HG03175 (cell line): ENCODE results near the gene EPG5.
"Not testable (repeated sequence)": the region's sequence is repeated elsewhere in the genome, so short reads cannot be mapped to it uniquely, and the experiment has no call there.

Experiments
- ATAC-seq: cut with Tn5 transposase; IDR thresholded peaks from one replicate; pipeline ENCODE4 v1.9.1; 2021; ENCODE audit warnings: mild to moderate bottlenecking, moderate library complexity; ENCODE audit not compliant: unreplicated experiment

Gene EPG5

GRCh38 chr18:45967007-45967706 is at the start of gene EPG5:
TSS of gene EPG5 (minus strand) at chr18:45967329. CDS start at chr18:45967239, 90 bp downstream.
- peak; percentile 95 for ATAC-seq

- ATAC-seq = peak; percentile 83
These were observed 46.5 kb upstream of the EPG5 start for GRCh38 chr18:46013484-46014189.

GRCh38 chr18:46010676-46011075 is 43.5 kb upstream of the EPG5 start:
- no peak for ATAC-seq

- ATAC-seq = no peak
These were observed 42.9 kb upstream of the EPG5 start for GRCh38 chr18:46010050-46010449.

- ATAC-seq = no peak
These were observed 42.2 kb upstream of the EPG5 start for GRCh38 chr18:46009125-46009840.

GRCh38 chr18:46008531-46008930 is 41.4 kb upstream of the EPG5 start:
- no peak for ATAC-seq

- ATAC-seq = no peak
These were observed 40.0 kb upstream of the EPG5 start for GRCh38 chr18:46007165-46007564.

GRCh38 chr18:46002934-46003333 is 35.8 kb upstream of the EPG5 start:
- no peak for ATAC-seq

- no peak for ATAC-seq
These were observed 34.8 kb upstream of the EPG5 start for GRCh38 chr18:46001892-46002291.

GRCh38 chr18:46001074-46001473 is 33.9 kb upstream of the EPG5 start:
- ATAC-seq = no peak

GRCh38 chr18:45999536-45999935 is 32.4 kb upstream of the EPG5 start:
- ATAC-seq = no peak

GRCh38 chr18:45998244-45998643 is 31.1 kb upstream of the EPG5 start:
- no peak for ATAC-seq

- ATAC-seq = no peak
These were observed 30.6 kb upstream of the EPG5 start for GRCh38 chr18:45997700-45998151.

GRCh38 chr18:45995461-45995860 is 28.3 kb upstream of the EPG5 start:
- ATAC-seq = no peak

- no peak for ATAC-seq
These were observed 26.3 kb upstream of the EPG5 start for GRCh38 chr18:45993438-45993837.

- ATAC-seq = not testable (repeated sequence)
These were observed 25.4 kb upstream of the EPG5 start for GRCh38 chr18:45992527-45992926.

- no peak for ATAC-seq
These were observed 24.7 kb upstream of the EPG5 start for GRCh38 chr18:45991788-45992187.

GRCh38 chr18:45984546-45985235 is 17.6 kb upstream of the EPG5 start:
- no peak for ATAC-seq

- ATAC-seq = no peak
These were observed 14.7 kb upstream of the EPG5 start for GRCh38 chr18:45981821-45982220.

- no peak for ATAC-seq
These were observed 13.1 kb upstream of the EPG5 start for GRCh38 chr18:45980229-45980628.

GRCh38 chr18:45978084-45978483 is 11.0 kb upstream of the EPG5 start:
- no peak for ATAC-seq
